Breast epithelium (tissue), 4 donors: ENCODE data around the gene GFRAL. TPM values are rescaled to one million over a fixed set of nuclear protein-coding genes. Genes with fewer than 3 reads are reported as not detected.

Experiments used
- DNase-seq, 2 donors: peaks; one replicate each; pipeline ENCODE4 v3.0.0-alpha.2; 2019; ENCODE audit warnings: low spot score in 2 of 2
- H3K27ac ChIP-seq, 2 donors: fragments of 200-600 bp; sonication (generic) in 1 of 2; one replicate each; pipeline ENCODE4 v1.5.1; 2016 to 2019; ENCODE audit warnings: mild to moderate bottlenecking in 1 of 2
- H3K27me3 ChIP-seq, 2 donors: fragments of 200-600 bp; sonication (generic) in 1 of 2; one replicate each; pipeline versions ENCODE4 v1.5.1 to v1.6.0; 2017 to 2019; ENCODE audit warnings: control low read depth in 1 of 2, mild to moderate bottlenecking in 1 of 2
- H3K36me3 ChIP-seq: fragments of 200-600 bp; one replicate; pipeline ENCODE4 v1.5.1; 2019
- H3K4me1 ChIP-seq, 2 donors: fragments of 200-600 bp; sonication (generic); one replicate each; pipeline ENCODE4 v1.5.1; 2016 to 2019; ENCODE audit warnings: control low read depth in 1 of 2
- H3K4me3 ChIP-seq, 3 donors: fragments of 200-600 bp; sonication (generic); 1 replicate in 2 of 3; 2 replicates in 1 of 3; pipeline ENCODE4 v1.5.1; 2016 to 2019; ENCODE audit warnings: mild to moderate bottlenecking in 3 of 3, moderate library complexity in 2 of 3
- H3K9me3 ChIP-seq, 2 donors: fragments of 200-600 bp; sonication (generic) in 1 of 2; one replicate each; pipeline ENCODE4 v1.5.1; 2016 to 2019; ENCODE audit warnings: control low read depth in 1 of 2
- CTCF ChIP-seq, 3 donors: fragments of 450-650 bp; IDR thresholded peaks; one replicate each; pipeline ENCODE4 v1.5.1; 2016 to 2017; ENCODE audit warnings: antibody characterized with exemption in 3 of 3, mild to moderate bottlenecking in 3 of 3, moderate library complexity in 3 of 3
- POLR2A ChIP-seq: fragments of 450-650 bp; IDR thresholded peaks from one replicate; pipeline ENCODE4 v1.6.1; 2016; ENCODE audit warnings: antibody characterized with exemption, mild to moderate bottlenecking, moderate library complexity
- POLR2AphosphoS5 ChIP-seq, 3 donors: sonication (generic); formaldehyde crosslinking; IDR thresholded peaks; one replicate each; pipeline ENCODE4 v1.6.1; 2017; ENCODE audit warnings: antibody characterized with exemption in 3 of 3
- intact Hi-C: fragments of 100-400 bp; cut with DNase I; formaldehyde crosslinking; loops from one replicate; pipeline ENCODE4 v1.15.1; 2023; ENCODE audit warnings: low total_unique reads
- total RNA-seq, 3 donors: library from RNA; depleted of rRNA; stranded (reverse); fragments of >200 nt; gene quantifications; one replicate each; pipeline ENCODE4 v1.1.0, GENCODE V29; 2016

GFRAL gene
- total RNA-seq, 3 donors from 2014 or later = not detected

GRCh38 chr6:55319961-55320695 is 7.1 kb upstream of the GFRAL start:
- H3K27me3 ChIP-seq = no peaks in the 10 kb centered on the region
- no peak overlapping the region for H3K4me3 ChIP-seq
- TF ChIP-seq POLR2A (no peak), POLR2AphosphoS5 (IDR thresholded peaks at IDR 0.05) (no peak), CTCF (IDR thresholded peaks at IDR 0.05) (no peak)
- H3K27ac ChIP-seq = no peak overlapping the region
- intact Hi-C loops = no loop called here
- no peaks in the 10 kb centered on the region for H3K9me3 ChIP-seq
- no peaks in the 10 kb centered on the region for H3K36me3 ChIP-seq
- no peak for DNase-seq
- no peaks in the 10 kb centered on the region for H3K4me1 ChIP-seq

- no peaks in the 10 kb centered on the region for H3K36me3 ChIP-seq
- no peak overlapping the region for H3K27ac ChIP-seq
- no peak overlapping the region for H3K4me3 ChIP-seq
- no peak for DNase-seq
- H3K9me3 ChIP-seq = no peaks in the 10 kb centered on the region
- no peak for TF ChIP-seq POLR2A
- no peak for TF ChIP-seq POLR2AphosphoS5 (IDR thresholded peaks at IDR 0.05)
- no peak for TF ChIP-seq CTCF (IDR thresholded peaks at IDR 0.05)
- intact Hi-C loops = no loop called here
- no peaks in the 10 kb centered on the region for H3K27me3 ChIP-seq
- no peaks in the 10 kb centered on the region for H3K4me1 ChIP-seq
These were observed 6.6 kb upstream of the GFRAL start for GRCh38 chr6:55320696-55321086.

GRCh38 chr6:55377150-55377549 is 49.9 kb downstream of the GFRAL start:
- Histone ChIP-seq H3K27me3 (no peaks in the 10 kb centered on the region), H3K36me3 (no peaks in the 10 kb centered on the region), H3K4me1 (no peaks in the 10 kb centered on the region), H3K9me3 (no peaks in the 10 kb centered on the region), H3K4me3 (no peak overlapping the region), H3K27ac (no peak overlapping the region)
- intact Hi-C loops = no loop called here
- no peak for TF ChIP-seq POLR2A
- TF ChIP-seq CTCF (IDR thresholded peaks at IDR 0.05) = no peak
- no peak for TF ChIP-seq POLR2AphosphoS5 (IDR thresholded peaks at IDR 0.05)
- no peak for DNase-seq

- H3K27ac ChIP-seq = no peak overlapping the region
- no peak for TF ChIP-seq CTCF (IDR thresholded peaks at IDR 0.05)
- TF ChIP-seq POLR2AphosphoS5 (IDR thresholded peaks at IDR 0.05) = no peak
- TF ChIP-seq POLR2A = no peak
- H3K4me1 ChIP-seq = no peaks in the 10 kb centered on the region
- H3K36me3 ChIP-seq = no peaks in the 10 kb centered on the region
- H3K27me3 ChIP-seq = no peaks in the 10 kb centered on the region
- no peak for DNase-seq
- H3K4me3 ChIP-seq = no peak overlapping the region
- intact Hi-C loops = no loop called here
- H3K9me3 ChIP-seq = no peaks in the 10 kb centered on the region
These were observed 52.2 kb downstream of the GFRAL start for GRCh38 chr6:55379471-55379870.

- TF ChIP-seq POLR2AphosphoS5 (IDR thresholded peaks at IDR 0.05) = no peak
- no peak for TF ChIP-seq POLR2A
- TF ChIP-seq CTCF (IDR thresholded peaks at IDR 0.05) = no peak
- Histone ChIP-seq H3K4me3 (no peak overlapping the region), H3K27me3 (no peaks in the 10 kb centered on the region), H3K27ac (no peak overlapping the region), H3K9me3 (no peaks in the 10 kb centered on the region), H3K4me1 (no peaks in the 10 kb centered on the region), H3K36me3 (no peaks in the 10 kb centered on the region)
- intact Hi-C loops = no loop called here
- no peak for DNase-seq
These were observed 52.6 kb downstream of the GFRAL start for GRCh38 chr6:55379895-55380294.
